Measurements from ENCODE around the gene JMJD7. TPM values are rescaled to one million over a fixed set of nuclear protein-coding genes. Genes with fewer than 3 reads are reported as not detected.

The JMJD7 gene
- total and polyA plus RNA-seq, 3 experiments from 2014 or later: 14.4 to 25.5 (median 15.0) TPM

GRCh38 chr15:41832875-41833274, 5.0 kb downstream of the JMJD7 start:
- Histone ChIP-seq H3K4me1 (ENCODE audit: insufficient read depth, low read length) (peaks cover 45% of the 10 kb centered on the region), H3K9me3 (ENCODE audit: low read length) (no peaks in the 10 kb centered on the region), H3K36me3 (ENCODE audit: insufficient read depth, low read length) (peaks cover 4% of the 10 kb centered on the region), H3K27me3 (ENCODE audit: insufficient read depth, low read length, poor library complexity, severe bottlenecking) (no peaks in the 10 kb centered on the region), H3K27ac (ENCODE audit: low read depth, low read length) (no peak overlapping the region), H3K4me3 (ENCODE audit: low read length) (no peak overlapping the region)
- peak overlapping the region in 4 of 7 donors; percentile 3 to 66 (median 40) for H3K4me3 Mint-ChIP-seq
- H3K9me3 Mint-ChIP-seq: no peaks in the 10 kb centered on the region
- CTCF ChIA-PET: interaction anchor here (1.3 to 2.5 kb wide), 2 partner anchors 59 to 71 kb away, joined by 4 to 12 read pairs; partner anchors contain the start of gene MAPKBP1
- H3K36me3 Mint-ChIP-seq: peaks cover 8 to 61% (median 8%) of the 10 kb centered on the region in 3 donors
- POLR2A ChIA-PET: no interaction called here
- peaks cover 0 to 3% of the 10 kb centered on the region in 2 donors for H3K27me3 Mint-ChIP-seq
- DNase-seq: no peak
- peak overlapping the region in 7 of 8 donors; percentile 2 to 90 (median 64) for H3K27ac Mint-ChIP-seq
- H3K4me1 Mint-ChIP-seq: peaks cover 50 to 70% (median 60%) of the 10 kb centered on the region in 3 donors

GRCh38 chr15:41834096-41834495, 6.2 kb downstream of the JMJD7 start:
- ChIA-PET POLR2A (interaction anchor here (1.1 kb wide), 1 partner anchor 16 kb away, joined by 4 read pairs; no protein-coding TSS in a partner anchor), CTCF (no interaction called here)
- H3K27me3 ChIP-seq (ENCODE audit: insufficient read depth, low read length, poor library complexity, severe bottlenecking): no peaks in the 10 kb centered on the region
- H3K36me3 Mint-ChIP-seq: peaks cover 8 to 62% (median 8%) of the 10 kb centered on the region in 3 donors
- DNase-seq: no peak
- peaks cover 39% of the 10 kb centered on the region for H3K4me1 ChIP-seq (ENCODE audit: insufficient read depth, low read length)
- no peak overlapping the region for H3K27ac ChIP-seq (ENCODE audit: low read depth, low read length)
- no peaks in the 10 kb centered on the region for H3K9me3 ChIP-seq (ENCODE audit: low read length)
- H3K36me3 ChIP-seq (ENCODE audit: insufficient read depth, low read length): peaks cover 4% of the 10 kb centered on the region
- H3K27me3 Mint-ChIP-seq: peaks cover 0 to 3% of the 10 kb centered on the region in 2 donors
- H3K4me3 ChIP-seq (ENCODE audit: low read length): no peak overlapping the region
- H3K4me3 Mint-ChIP-seq: no peak overlapping the region
- H3K9me3 Mint-ChIP-seq: no peaks in the 10 kb centered on the region
- peaks cover 41 to 63% (median 53%) of the 10 kb centered on the region in 3 donors for H3K4me1 Mint-ChIP-seq
- H3K27ac Mint-ChIP-seq: peak overlapping the region in 1 of 8 donors; percentile 27

GRCh38 chr15:41836073-41836472, 8.2 kb downstream of the JMJD7 start:
- H3K9me3 ChIP-seq (ENCODE audit: low read length): no peaks in the 10 kb centered on the region
- H3K27me3 Mint-ChIP-seq: peaks cover 0 to 3% of the 10 kb centered on the region in 2 donors
- H3K4me1 ChIP-seq (ENCODE audit: insufficient read depth, low read length): peaks cover 27% of the 10 kb centered on the region
- no peak for DNase-seq
- H3K27ac Mint-ChIP-seq: peak overlapping the region in 1 of 8 donors; percentile 43
- H3K4me1 Mint-ChIP-seq: peaks cover 30 to 46% (median 39%) of the 10 kb centered on the region in 3 donors
- H3K9me3 Mint-ChIP-seq: no peaks in the 10 kb centered on the region
- H3K4me3 ChIP-seq (ENCODE audit: low read length): no peak overlapping the region
- ChIA-PET CTCF (no interaction called here), POLR2A (no interaction called here)
- peaks cover 10% of the 10 kb centered on the region for H3K36me3 ChIP-seq (ENCODE audit: insufficient read depth, low read length)
- H3K27me3 ChIP-seq (ENCODE audit: insufficient read depth, low read length, poor library complexity, severe bottlenecking): no peaks in the 10 kb centered on the region
- peaks cover 8 to 70% (median 8%) of the 10 kb centered on the region in 3 donors for H3K36me3 Mint-ChIP-seq
- H3K27ac ChIP-seq (ENCODE audit: low read depth, low read length): no peak overlapping the region
- no peak overlapping the region for H3K4me3 Mint-ChIP-seq

GRCh38 chr15:41836713-41837454, 9.0 kb downstream of the JMJD7 start:
- H3K4me1 ChIP-seq (ENCODE audit: insufficient read depth, low read length): peaks cover 19% of the 10 kb centered on the region
- POLR2A ChIA-PET: no interaction called here
- H3K9me3 ChIP-seq (ENCODE audit: low read length): no peaks in the 10 kb centered on the region
- peaks cover 22 to 38% (median 31%) of the 10 kb centered on the region in 3 donors for H3K4me1 Mint-ChIP-seq
- CTCF ChIA-PET: no interaction called here
- no peak overlapping the region for H3K4me3 Mint-ChIP-seq
- no peak overlapping the region for H3K27ac ChIP-seq (ENCODE audit: low read depth, low read length)
- peaks cover 10% of the 10 kb centered on the region for H3K36me3 ChIP-seq (ENCODE audit: insufficient read depth, low read length)
- no peak overlapping the region for H3K4me3 ChIP-seq (ENCODE audit: low read length)
- H3K9me3 Mint-ChIP-seq: no peaks in the 10 kb centered on the region
- H3K27me3 ChIP-seq (ENCODE audit: insufficient read depth, low read length, poor library complexity, severe bottlenecking): no peaks in the 10 kb centered on the region
- peak overlapping the region in 1 of 8 donors; percentile 19 for H3K27ac Mint-ChIP-seq
- H3K36me3 Mint-ChIP-seq: peaks cover 8 to 68% (median 8%) of the 10 kb centered on the region in 3 donors
- no peak for DNase-seq
- H3K27me3 Mint-ChIP-seq: no peaks in the 10 kb centered on the region

- H3K4me1 Mint-ChIP-seq: peaks cover 7 to 24% (median 18%) of the 10 kb centered on the region in 3 donors
- Histone ChIP-seq H3K27me3 (ENCODE audit: insufficient read depth, low read length, poor library complexity, severe bottlenecking) (no peaks in the 10 kb centered on the region), H3K4me1 (ENCODE audit: insufficient read depth, low read length) (peaks cover 5% of the 10 kb centered on the region), H3K4me3 (ENCODE audit: low read length) (no peak within 1 kb of the TSS), H3K27ac (ENCODE audit: low read depth, low read length) (no peak within 1 kb of the TSS), H3K9me3 (ENCODE audit: low read length) (no peaks in the 10 kb centered on the region), H3K36me3 (ENCODE audit: insufficient read depth, low read length) (peaks cover 10% of the 10 kb centered on the region)
- H3K4me3 Mint-ChIP-seq: no peak within 1 kb of the TSS
- H3K27ac Mint-ChIP-seq: peak within 1 kb of the TSS in 1 of 8 donors; percentile 84
- no peaks in the 10 kb centered on the region for H3K9me3 Mint-ChIP-seq
- H3K27me3 Mint-ChIP-seq: no peaks in the 10 kb centered on the region
- H3K36me3 Mint-ChIP-seq: peaks cover 4 to 69% (median 4%) of the 10 kb centered on the region in 3 donors
- POLR2A ChIA-PET: no interaction called here
- DNase-seq: no peak
- CTCF ChIA-PET: interaction anchor here (1.0 to 1.2 kb wide), 2 partner anchors 23 to 27 kb away, joined by 3 to 4 read pairs; no protein-coding TSS in a partner anchor
Measured at GRCh38 chr15:41838400-41838897, 10.6 kb downstream of the JMJD7 start, which contains the start of gene PLA2G4B. Gene PLA2G4B, plus strand, starts transcription at chr15:41838847. Its CDS starts 67 bp downstream, at chr15:41838914.

- peaks cover 6% of the 10 kb centered on the region for H3K36me3 ChIP-seq (ENCODE audit: insufficient read depth, low read length)
- ChIA-PET POLR2A (no interaction called here), CTCF (no interaction called here)
- H3K27ac ChIP-seq (ENCODE audit: low read depth, low read length): no peak overlapping the region
- DNase-seq: no peak
- Mint-ChIP-seq H3K36me3 (peaks cover 4 to 70% (median 4%) of the 10 kb centered on the region in 3 donors), H3K4me3 (no peak overlapping the region), H3K9me3 (no peaks in the 10 kb centered on the region), H3K4me1 (peaks cover 0 to 12% (median 8%) of the 10 kb centered on the region in 3 donors), H3K27ac (peak overlapping the region in 1 of 8 donors; percentile 84), H3K27me3 (no peaks in the 10 kb centered on the region)
- no peaks in the 10 kb centered on the region for H3K4me1 ChIP-seq (ENCODE audit: insufficient read depth, low read length)
- H3K9me3 ChIP-seq (ENCODE audit: low read length): no peaks in the 10 kb centered on the region
- no peak overlapping the region for H3K4me3 ChIP-seq (ENCODE audit: low read length)
- H3K27me3 ChIP-seq (ENCODE audit: insufficient read depth, low read length, poor library complexity, severe bottlenecking): no peaks in the 10 kb centered on the region
Measured at GRCh38 chr15:41839781-41840491, 12.0 kb downstream of the JMJD7 start.

GRCh38 chr15:41840673-41841072, 12.8 kb downstream of the JMJD7 start:
- Histone ChIP-seq H3K36me3 (ENCODE audit: insufficient read depth, low read length) (peaks cover 6% of the 10 kb centered on the region), H3K9me3 (ENCODE audit: low read length) (no peaks in the 10 kb centered on the region), H3K27me3 (ENCODE audit: insufficient read depth, low read length, poor library complexity, severe bottlenecking) (no peaks in the 10 kb centered on the region), H3K27ac (ENCODE audit: low read depth, low read length) (no peak overlapping the region), H3K4me3 (ENCODE audit: low read length) (no peak overlapping the region), H3K4me1 (ENCODE audit: insufficient read depth, low read length) (no peaks in the 10 kb centered on the region)
- ChIA-PET CTCF (no interaction called here), POLR2A (no interaction called here)
- H3K27ac Mint-ChIP-seq: no peak overlapping the region
- peaks cover 0 to 6% (median 3%) of the 10 kb centered on the region in 3 donors for H3K4me1 Mint-ChIP-seq
- no peaks in the 10 kb centered on the region for H3K27me3 Mint-ChIP-seq
- no peaks in the 10 kb centered on the region for H3K9me3 Mint-ChIP-seq
- no peak overlapping the region for H3K4me3 Mint-ChIP-seq
- peaks cover 4 to 70% (median 4%) of the 10 kb centered on the region in 3 donors for H3K36me3 Mint-ChIP-seq
- DNase-seq: no peak
